Muscle layer of colon (tissue), 2 donors: ENCODE measurements around the gene SUSD2.

ENCODE experiments used
- H3K27ac ChIP-seq: one replicate; pipeline ENCODE4 v1.7.0; 2013; ENCODE audit warnings: low read depth, mild to moderate bottlenecking, low read length, moderate library complexity
- H3K27me3 ChIP-seq, 2 donors: one replicate each; pipeline ENCODE4 v1.7.0; 2013; ENCODE audit warnings: low read length in 2 of 2, mild to moderate bottlenecking in 2 of 2; ENCODE audit not compliant: insufficient read depth in 2 of 2, control insufficient read depth in 1 of 2
- H3K36me3 ChIP-seq: one replicate; pipeline ENCODE4 v1.7.0; 2013; ENCODE audit warnings: mild to moderate bottlenecking, low read length; ENCODE audit not compliant: insufficient read depth
- H3K4me1 ChIP-seq: one replicate; pipeline ENCODE4 v1.7.0; 2013; ENCODE audit warnings: mild to moderate bottlenecking, low read length; ENCODE audit not compliant: insufficient read depth
- H3K4me3 ChIP-seq, 2 donors: one replicate each; pipeline ENCODE4 v1.7.0; 2013; ENCODE audit warnings: low read length in 2 of 2, low read depth in 1 of 2, mild to moderate bottlenecking in 1 of 2, moderate library complexity in 1 of 2
- H3K9ac ChIP-seq: one replicate; pipeline ENCODE4 v1.7.0; 2013; ENCODE audit warnings: low read length
- H3K9me3 ChIP-seq: one replicate; pipeline ENCODE4 v1.7.0; 2013; ENCODE audit warnings: mild to moderate bottlenecking, low read length
- donor health status: abdominal sarcoma.
- donor health status: Adenocarcinoma of cecum.

The SUSD2 gene

DNA sequence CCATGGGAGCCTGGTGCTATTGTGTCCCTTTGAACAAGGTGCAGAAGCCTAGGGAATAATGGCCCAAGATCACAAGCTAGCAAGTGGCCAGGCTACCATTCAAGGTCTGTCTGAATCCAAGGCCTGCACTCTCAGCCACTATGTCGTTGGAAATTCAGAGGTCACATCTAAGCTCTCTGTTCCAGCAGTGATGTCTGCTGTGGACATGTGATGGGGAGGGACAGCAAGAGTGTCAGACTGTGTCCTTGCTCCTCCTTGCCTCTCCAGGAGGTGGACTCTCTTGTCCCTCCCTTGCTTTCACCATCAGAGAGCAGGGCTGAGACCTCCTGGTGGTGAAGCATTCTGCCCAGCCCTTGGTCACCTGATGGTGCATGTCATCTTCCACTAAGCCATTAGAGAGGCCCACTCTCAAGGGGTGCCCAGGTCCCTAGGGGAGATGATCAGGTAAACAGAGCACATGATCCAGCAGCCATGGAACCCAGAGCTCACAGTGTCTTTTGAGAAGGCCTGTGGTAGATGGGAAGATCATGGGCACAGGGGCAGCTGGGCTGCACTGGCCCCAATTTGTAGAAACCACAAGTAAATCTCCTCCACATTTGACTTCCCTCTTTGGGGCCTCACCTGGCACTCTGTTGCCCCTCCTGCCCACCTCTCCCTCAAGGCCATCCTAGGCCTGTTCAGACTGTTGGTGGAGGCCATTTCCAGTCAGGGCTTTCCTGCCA is 37.1 kb upstream of the SUSD2 start:
- no peak overlapping the region for H3K9ac ChIP-seq
- no peak overlapping the region for H3K4me3 ChIP-seq
- no peaks in the 10 kb centered on the region for H3K9me3 ChIP-seq
- peaks cover 74% of the 10 kb centered on the region for H3K4me1 ChIP-seq
- no peaks in the 10 kb centered on the region for H3K27me3 ChIP-seq
- no peaks in the 10 kb centered on the region for H3K36me3 ChIP-seq
- H3K27ac ChIP-seq = no peak overlapping the region

GRCh38 chr22:24144778-24145085 is 36.6 kb upstream of the SUSD2 start:
- no peak overlapping the region for H3K4me3 ChIP-seq
- H3K27ac ChIP-seq = no peak overlapping the region
- no peaks in the 10 kb centered on the region for H3K9me3 ChIP-seq
- no peaks in the 10 kb centered on the region for H3K27me3 ChIP-seq
- no peaks in the 10 kb centered on the region for H3K36me3 ChIP-seq
- no peak overlapping the region for H3K9ac ChIP-seq
- H3K4me1 ChIP-seq = peaks cover 78% of the 10 kb centered on the region

GRCh38 chr22:24145446-24146193 is 35.7 kb upstream of the SUSD2 start:
- Histone ChIP-seq H3K36me3 (no peaks in the 10 kb centered on the region), H3K4me3 (peak overlapping the region in 1 of 2 donors; percentile 28), H3K9me3 (no peaks in the 10 kb centered on the region), H3K4me1 (peaks cover 71% of the 10 kb centered on the region), H3K27me3 (no peaks in the 10 kb centered on the region), H3K9ac (no peak overlapping the region), H3K27ac (peak overlapping the region; percentile 86)

DNA sequence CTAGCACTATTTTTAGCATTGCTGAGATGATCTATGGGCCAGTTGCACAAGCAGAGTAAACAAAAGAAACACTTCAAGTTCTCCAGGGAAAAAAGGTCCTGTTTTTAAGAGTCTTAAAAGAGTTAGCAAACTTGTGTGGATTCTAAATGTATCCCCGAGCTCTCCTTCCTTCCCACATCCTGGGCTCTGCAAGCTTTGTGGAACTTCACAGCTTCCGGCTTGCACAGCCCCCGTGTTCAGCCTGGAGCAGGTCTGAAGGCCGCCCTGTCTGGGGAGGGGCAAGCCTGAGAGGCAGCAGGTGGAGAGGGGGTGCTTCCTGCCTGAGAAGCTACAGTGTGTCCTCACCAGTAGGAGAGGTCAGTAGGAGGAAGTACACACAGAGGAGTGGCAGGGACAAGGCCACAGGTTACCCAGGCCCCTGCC is 35.1 kb upstream of the SUSD2 start:
- Histone ChIP-seq H3K27ac (peak overlapping the region; percentile 86), H3K4me3 (peak overlapping the region in 1 of 2 donors; percentile 28), H3K36me3 (no peaks in the 10 kb centered on the region), H3K9ac (no peak overlapping the region), H3K27me3 (no peaks in the 10 kb centered on the region), H3K9me3 (no peaks in the 10 kb centered on the region), H3K4me1 (peaks cover 65% of the 10 kb centered on the region)

DNA sequence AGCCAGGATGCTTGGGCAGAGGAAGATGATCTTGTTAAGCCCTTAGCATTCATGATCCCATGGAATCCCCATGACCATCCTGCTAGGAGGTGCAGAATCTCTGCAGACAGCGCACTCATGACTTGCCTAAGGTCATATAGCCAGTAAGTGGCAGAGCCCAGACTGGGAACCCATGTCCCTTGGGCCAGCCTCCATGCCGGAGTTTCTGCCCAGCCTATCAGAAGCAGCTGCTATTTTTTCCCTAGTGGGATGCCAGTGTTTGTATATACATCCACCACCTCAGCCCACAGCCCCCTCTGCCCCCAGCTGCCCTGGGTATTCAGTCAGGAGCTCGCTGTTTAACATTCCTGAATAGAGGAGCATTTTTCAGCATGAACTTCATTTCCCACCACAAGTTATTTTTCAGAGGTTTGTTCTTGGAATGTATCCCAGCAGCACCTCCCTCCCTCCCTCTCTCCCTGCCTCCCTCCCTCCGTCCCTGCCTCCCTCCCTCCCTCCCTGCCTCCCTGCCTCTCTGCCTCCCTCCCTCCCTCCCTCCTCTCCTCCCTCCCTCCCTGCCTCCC is 34.4 kb upstream of the SUSD2 start:
- Histone ChIP-seq H3K9ac (no peak overlapping the region), H3K36me3 (no peaks in the 10 kb centered on the region), H3K9me3 (no peaks in the 10 kb centered on the region), H3K4me1 (peaks cover 58% of the 10 kb centered on the region), H3K27me3 (no peaks in the 10 kb centered on the region), H3K27ac (peak overlapping the region; percentile 86), H3K4me3 (peak overlapping the region; percentile 3 to 24)

DNA sequence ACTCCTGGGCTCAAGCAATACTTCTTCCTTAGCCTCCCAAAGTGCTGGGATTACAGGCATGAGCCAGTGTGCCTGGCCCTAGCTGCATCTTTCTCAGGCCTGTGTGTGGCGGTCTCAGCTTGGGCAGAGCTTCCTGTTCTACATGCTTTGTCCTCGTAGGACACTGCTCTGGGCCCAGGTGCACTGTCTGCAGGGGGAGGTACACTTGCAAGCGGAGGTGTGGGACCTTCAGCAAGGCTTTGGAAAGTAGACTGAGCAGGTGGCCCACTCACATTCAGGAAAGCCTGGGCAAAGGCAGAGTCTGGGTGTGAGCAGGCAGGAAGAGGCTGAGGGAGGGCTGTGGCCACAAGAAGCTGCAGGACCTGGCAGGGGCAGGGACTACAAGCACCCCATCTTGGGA is 33.6 kb upstream of the SUSD2 start:
- Histone ChIP-seq H3K4me1 (peaks cover 57% of the 10 kb centered on the region), H3K9ac (no peak overlapping the region), H3K9me3 (no peaks in the 10 kb centered on the region), H3K27ac (peak overlapping the region; percentile 48), H3K27me3 (no peaks in the 10 kb centered on the region), H3K36me3 (no peaks in the 10 kb centered on the region), H3K4me3 (peak overlapping the region in 1 of 2 donors; percentile 37)

GRCh38 chr22:24148266-24149197 is 32.8 kb upstream of the SUSD2 start:
- Histone ChIP-seq H3K36me3 (no peaks in the 10 kb centered on the region), H3K9me3 (no peaks in the 10 kb centered on the region), H3K9ac (no peak overlapping the region), H3K27ac (peak overlapping the region; percentile 48), H3K27me3 (no peaks in the 10 kb centered on the region), H3K4me3 (no peak overlapping the region), H3K4me1 (peaks cover 63% of the 10 kb centered on the region)

- no peak overlapping the region for H3K27ac ChIP-seq
- peaks cover 63% of the 10 kb centered on the region for H3K4me1 ChIP-seq
- no peak overlapping the region for H3K4me3 ChIP-seq
- H3K27me3 ChIP-seq = no peaks in the 10 kb centered on the region
- H3K36me3 ChIP-seq = no peaks in the 10 kb centered on the region
- H3K9me3 ChIP-seq = no peaks in the 10 kb centered on the region
- H3K9ac ChIP-seq = no peak overlapping the region
Measured at GRCh38 chr22:24149198-24149590, 32.1 kb upstream of the SUSD2 start.

- Histone ChIP-seq H3K36me3 (no peaks in the 10 kb centered on the region), H3K9ac (no peak overlapping the region), H3K27me3 (no peaks in the 10 kb centered on the region), H3K27ac (peak overlapping the region; percentile 14), H3K4me3 (no peak overlapping the region), H3K9me3 (no peaks in the 10 kb centered on the region), H3K4me1 (peaks cover 49% of the 10 kb centered on the region)
Measured at GRCh38 chr22:24153353-24153752, 27.9 kb upstream of the SUSD2 start.

DNA sequence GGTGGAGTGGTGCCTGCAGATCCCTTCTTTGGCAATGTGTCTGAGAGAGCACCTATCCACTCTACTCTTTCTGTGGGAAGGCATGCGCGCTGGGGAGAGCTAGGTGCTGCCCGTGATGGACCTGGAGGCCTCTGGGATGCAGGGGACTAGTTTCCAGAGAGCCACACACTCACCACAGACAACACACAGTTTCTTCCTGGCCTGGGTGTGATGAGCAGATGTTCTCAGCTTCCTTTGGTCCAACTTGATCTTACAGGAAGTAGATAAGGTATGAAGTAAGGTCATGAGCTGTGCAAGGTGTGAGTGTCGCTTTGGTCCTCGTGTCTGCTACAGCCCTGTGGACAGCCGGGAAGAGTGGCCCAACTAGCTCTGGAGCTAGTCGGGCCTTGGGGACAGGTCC is 27.3 kb upstream of the SUSD2 start:
- Histone ChIP-seq H3K4me3 (no peak overlapping the region), H3K27ac (no peak overlapping the region), H3K4me1 (peaks cover 49% of the 10 kb centered on the region), H3K36me3 (no peaks in the 10 kb centered on the region), H3K9ac (no peak overlapping the region), H3K9me3 (no peaks in the 10 kb centered on the region), H3K27me3 (no peaks in the 10 kb centered on the region)

DNA sequence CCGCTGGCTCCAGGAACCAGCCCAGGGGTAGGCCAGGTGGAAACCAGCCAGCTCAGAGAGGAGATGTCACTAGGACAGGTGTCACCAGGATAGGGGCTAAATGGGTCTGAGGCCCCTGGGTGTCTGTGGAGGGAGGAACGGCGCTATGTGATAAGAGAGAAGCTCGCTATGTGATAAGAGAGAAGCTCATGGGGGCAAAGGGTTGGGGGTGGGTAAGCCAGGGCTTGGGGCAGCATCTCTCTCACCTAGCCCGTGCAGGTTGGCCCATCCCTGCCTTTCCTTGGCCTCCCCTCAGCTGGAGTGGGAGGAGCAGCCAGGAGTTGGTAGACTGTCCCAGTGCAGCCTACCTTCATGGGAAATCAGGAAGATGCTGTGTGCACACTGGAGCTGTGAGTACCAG is 26.5 kb upstream of the SUSD2 start:
- H3K27ac ChIP-seq = peak overlapping the region; percentile 89
- H3K9me3 ChIP-seq = no peaks in the 10 kb centered on the region
- peaks cover 49% of the 10 kb centered on the region for H3K4me1 ChIP-seq
- no peaks in the 10 kb centered on the region for H3K27me3 ChIP-seq
- H3K36me3 ChIP-seq = no peaks in the 10 kb centered on the region
- no peak overlapping the region for H3K9ac ChIP-seq
- no peak overlapping the region for H3K4me3 ChIP-seq
